NCI-H2081 treated with DMSO at 0.1 percent for 48 hours (cell line): Measurements from ENCODE around the gene VWA8.

Experiments
- DNase-seq: peaks from one replicate; lab custom pipeline; 2025; lab: John Stamatoyannopoulos, UW

The VWA8 gene

GRCh38 chr13:41614671-41615527 lies 346.0 kb downstream of the VWA8 start:
- no peak for DNase-seq

GRCh38 chr13:41613984-41614661 lies 346.8 kb downstream of the VWA8 start:
- DNase-seq = no peak

GRCh38 chr13:41613471-41613870 lies 347.4 kb downstream of the VWA8 start:
- DNase-seq = no peak

GRCh38 chr13:41611385-41611784 lies 349.5 kb downstream of the VWA8 start:
- DNase-seq = no peak

- DNase-seq = no peak
Observed at GRCh38 chr13:41610404-41610803, 350.5 kb downstream of the VWA8 start.

GRCh38 chr13:41609828-41610227 lies 351.1 kb downstream of the VWA8 start:
- no peak for DNase-seq

GRCh38 chr13:41608839-41609177 lies 352.1 kb downstream of the VWA8 start:
- DNase-seq = no peak

GRCh38 chr13:41608111-41608838 lies 352.6 kb downstream of the VWA8 start:
- no peak for DNase-seq

- DNase-seq = no peak
Observed at GRCh38 chr13:41606646-41607045, 354.3 kb downstream of the VWA8 start.

- DNase-seq = no peak
Observed at GRCh38 chr13:41605319-41606285, 355.3 kb downstream of the VWA8 start.

GRCh38 chr13:41603917-41604316 lies 357.0 kb downstream of the VWA8 start:
- DNase-seq = no peak

- DNase-seq = no peak
Observed at GRCh38 chr13:41601718-41602445, 359.0 kb downstream of the VWA8 start.

- DNase-seq = no peak
Observed at GRCh38 chr13:41599619-41600018, 361.3 kb downstream of the VWA8 start.

- DNase-seq = no peak
Observed at GRCh38 chr13:41597348-41598041, 363.4 kb downstream of the VWA8 start.

GRCh38 chr13:41596190-41596589 lies 364.7 kb downstream of the VWA8 start:
- DNase-seq = no peak

- no peak for DNase-seq
Observed at GRCh38 chr13:41595298-41595697, 365.6 kb downstream of the VWA8 start.

GRCh38 chr13:41590643-41591042 lies 370.3 kb downstream of the VWA8 start:
- no peak for DNase-seq

- no peak for DNase-seq
Observed at GRCh38 chr13:41590122-41590521, 370.8 kb downstream of the VWA8 start.

- DNase-seq = no peak
Observed at GRCh38 chr13:41589434-41589833, 371.5 kb downstream of the VWA8 start.

- DNase-seq = no peak
Observed at GRCh38 chr13:41588899-41589298, 372.0 kb downstream of the VWA8 start.
